K562 (cell line): ENCODE results near the gene ADAP1. TPM values are rescaled to one million over a fixed set of nuclear protein-coding genes. Genes with fewer than 3 reads are reported as not detected.
A peak's percentile ranks its signal among the peaks of the same experiment; 100 is the strongest.

ENCODE experiments used
- CBX1 ChIP-seq: sonication (generic); IDR thresholded peaks from 2 replicates; pipeline ENCODE4 v1.6.1; 2016; ENCODE audit warnings: antibody characterized with exemption, low read depth, mild to moderate bottlenecking
- ETV1 ChIP-seq: fragments of 450-650 bp; conservative IDR thresholded peaks from 2 replicates; pipeline ENCODE4 v1.6.1; 2016; ENCODE audit warnings: missing genetic modification characterization, control low read depth, low read depth, missing compliant biosample characterization
- FOXA3 ChIP-seq, 2 experiments: fragments of 450-650 bp in 1 of 2; sonication (generic) in 1 of 2; formaldehyde crosslinking; IDR thresholded peaks in 1 of 2; conservative IDR thresholded peaks in 1 of 2; 2 replicates each; pipeline versions ENCODE4 v1.4.0 to v1.8.0; 2020 to 2022; ENCODE audit warnings: mild to moderate bottlenecking in 2 of 2, missing genetic modification reagents in 1 of 2
- FOXK2 ChIP-seq, 2 experiments: fragments of 450-650 bp; IDR thresholded peaks in 1 of 2; conservative IDR thresholded peaks in 1 of 2; 2 replicates each; pipeline ENCODE4 v1.6.1; 2016; ENCODE audit warnings: low read depth in 2 of 2, mild to moderate bottlenecking in 1 of 2
- ILK ChIP-seq: fragments of 450-650 bp; IDR thresholded peaks from 2 replicates; pipeline ENCODE4 v1.6.1; 2016; ENCODE audit warnings: missing genetic modification characterization, low read depth, mild to moderate bottlenecking, missing compliant biosample characterization, moderate library complexity, borderline replicate concordance
- IRF2 ChIP-seq: sonication (generic); formaldehyde crosslinking; IDR thresholded peaks from 2 replicates; pipeline ENCODE4 v1.8.1; 2022; ENCODE audit warnings: mild to moderate bottlenecking, missing genetic modification reagents
- MAFF ChIP-seq: IDR thresholded peaks from 2 replicates; pipeline ENCODE4 v1.6.1; 2012; ENCODE audit warnings: low read length, improper control_type of control experiment
- MECOM ChIP-seq: fragments of 250-450 bp; sonication (Bioruptor Pico); IDR thresholded peaks from 2 replicates; pipeline ENCODE4 v1.8.0; 2022; ENCODE audit warnings: inconsistent platforms
- MEIS2 ChIP-seq: fragments of 450-650 bp; IDR thresholded peaks from 2 replicates; pipeline ENCODE4 v1.6.1; 2014; ENCODE audit warnings: mild to moderate bottlenecking; ENCODE audit not compliant: partially characterized antibody
- NR4A1 ChIP-seq, 2 experiments: fragments of 250-450 bp in 1 of 2; fragments of 450-650 bp in 1 of 2; sonication (Bioruptor Pico) in 1 of 2; IDR thresholded peaks; 2 replicates each; pipeline versions ENCODE4 v1.4.0 to v1.6.1; 2016 to 2020; ENCODE audit warnings: mild to moderate bottlenecking in 2 of 2, missing compliant biosample characterization in 1 of 2, missing genetic modification characterization in 1 of 2, moderate library complexity in 1 of 2
- PRMT5 ChIP-seq: sonication (generic); formaldehyde crosslinking; IDR thresholded peaks from 2 replicates; pipeline ENCODE4 v1.5.0; 2020; ENCODE audit warnings: missing genetic modification reagents
- RBM17 ChIP-seq: fragments of 200-400 bp; formaldehyde crosslinking; IDR thresholded peaks from 2 replicates; pipeline ENCODE4 v1.6.1; 2017; ENCODE audit warnings: low read depth, mild to moderate bottlenecking, low read length, borderline replicate concordance
- RBM39 ChIP-seq: fragments of 200-400 bp; formaldehyde crosslinking; optimal IDR thresholded peaks from 2 replicates; pipeline ENCODE3; 2018; ENCODE audit warnings: low read depth, low read length
- SIN3B ChIP-seq: fragments of 450-650 bp; IDR thresholded peaks from 2 replicates; pipeline ENCODE4 v1.6.1; 2017; ENCODE audit warnings: low read depth, mild to moderate bottlenecking, moderate library complexity
- SLC30A9 ChIP-seq: fragments of 250-450 bp; sonication (Bioruptor Pico); IDR thresholded peaks from 2 replicates; pipeline ENCODE4 v1.8.0; 2022; ENCODE audit warnings: mild to moderate bottlenecking, moderate library complexity
- SMC3 ChIP-seq: conservative IDR thresholded peaks from 2 replicates; pipeline ENCODE4 v1.6.1; 2011; ENCODE audit warnings: low read depth, low read length, improper control_type of control experiment; ENCODE audit not compliant: insufficient read depth
- TARDBP ChIP-seq: fragments of 450-650 bp; IDR thresholded peaks from 2 replicates; pipeline ENCODE4 v1.6.1; 2016
- TEAD2 ChIP-seq: fragments of 450-650 bp; IDR thresholded peaks from 2 replicates; pipeline ENCODE4 v1.6.1; 2016; ENCODE audit warnings: missing genetic modification characterization, control low read depth, missing compliant biosample characterization
- THRB ChIP-seq: fragments of 450-650 bp; formaldehyde crosslinking; conservative IDR thresholded peaks from 2 replicates; pipeline ENCODE4 v1.4.0; 2022; ENCODE audit warnings: mild to moderate bottlenecking, missing genetic modification characterization
- TRIM25 ChIP-seq: fragments of 450-650 bp; IDR thresholded peaks from 2 replicates; pipeline ENCODE4 v1.7.0; 2016; ENCODE audit warnings: borderline replicate concordance
- XRCC4 ChIP-seq: IDR thresholded peaks from one replicate; pipeline ENCODE4 v1.6.1; 2011; ENCODE audit not compliant: insufficient read depth, insufficient read length; ENCODE audit errors: extremely low read depth
- ZBTB33 ChIP-seq: sonication (generic); formaldehyde crosslinking; IDR thresholded peaks from 2 replicates; pipeline ENCODE4 v1.8.1; 2023; ENCODE audit warnings: mild to moderate bottlenecking, missing genetic modification reagents
- ZNF124 ChIP-seq: sonication (generic); formaldehyde crosslinking; IDR thresholded peaks from 2 replicates; pipeline ENCODE4 v1.8.1; 2022; ENCODE audit warnings: missing genetic modification reagents
- ZNF311 ChIP-seq: fragments of 250-450 bp; sonication (Bioruptor Pico); IDR thresholded peaks from 2 replicates; pipeline ENCODE4 v1.4.0; 2020; ENCODE audit warnings: mild to moderate bottlenecking, moderate library complexity
- polyA plus RNA-seq, 8 experiments: library from polyadenylated mRNA; depleted of rRNA in 4 of 8; stranded (reverse) in 5 of 8; unstranded in 3 of 8; fragments of >200 nt; fragmentation: Nextera tagmentation in 2 of 8; fragmentation: Illumina TruSeq in 1 of 8; extraction: Ambion mirVana in 2 of 8; extraction: Trizol in 1 of 8; gene quantifications; 2 replicates each; pipeline versions ENCODE4 v1.2.1 to v1.2.3, GENCODE V29; 2011 to 2014; ENCODE audit warnings: inconsistent platforms in 1 of 8, missing spikeins in 1 of 8
- total RNA-seq, 7 experiments: library from RNA; depleted of rRNA in 6 of 7; stranded (reverse); fragments of >200 nt in 6 of 7; fragmentation: Illumina TruSeq in 2 of 7; extraction: Trizol in 2 of 7; gene quantifications; 2 replicates each; pipeline versions ENCODE4 v1.2.1 to v1.2.3, GENCODE V29; 2011 to 2021; ENCODE audit warnings: low replicate concordance in 1 of 7

Gene ADAP1
- total and polyA plus RNA-seq, 9 of the 15 experiments (the other 6 are each of a cell fraction or from before 2014, with no cell fraction given), result 0.27 to 1.4 (median 0.52) TPM; not detected in 3

- TF ChIP-seq SMC3 (peak; percentile 77), RBM39 (no peak), ILK (tag) (no peak), PRMT5 (peak; percentile 87; the same call in 1 of the 2 replicates), MEIS2 (no peak), ZNF311 (CRISPR knock-in tag) (no peak; the same call in 1 of the 2 replicates), TARDBP (no peak), MECOM (CRISPR knock-in tag) (peak; percentile 55; the same call in 1 of the 2 replicates), TEAD2 (tag) (no peak), SIN3B (no peak), ETV1 (no peak), ZBTB33 (CRISPR knock-in tag) (peak; percentile 96), FOXK2 (conservative IDR thresholded peaks at IDR 0.05 in 1 of 2, IDR thresholded peaks at IDR 0.05 in 1 of 2; ENCODE audit: low read depth in 2 of 2) (peak; percentile 94 to 96), SLC30A9 (CRISPR knock-in tag) (no peak), MAFF (no peak), NR4A1 (CRISPR knock-in tag; IDR thresholded peaks at IDR 0.05) (no peak), NR4A1 (tag; IDR thresholded peaks at IDR 0.05) (0 out of 2 replicates have a peak, but pooled peaks have one; percentile 15), TRIM25 (no peak), CBX1 (no peak), THRB (CRISPR knock-in tag) (no peak), IRF2 (CRISPR knock-in tag) (peak; percentile 74; the same call in 1 of the 2 replicates), XRCC4 (no peak), ZNF124 (CRISPR knock-in tag) (0 out of 2 replicates have a peak, but pooled peaks have one; percentile 79), RBM17 (no peak), FOXA3 (CRISPR knock-in tag; conservative IDR thresholded peaks at IDR 0.05 in 1 of 2, IDR thresholded peaks at IDR 0.05 in 1 of 2) (peak in 1 of 2 experiments; percentile 96; a peak in 2 of 4 replicates)
Measured at GRCh38 chr7:873367-874002, 81.0 kb downstream of the ADAP1 start (continued).
